GM21423 (cell line): ENCODE data around the gene ARHGAP26.

Experiments used
- ATAC-seq: cut with Tn5 transposase; IDR thresholded peaks from one replicate; pipeline ENCODE4 v1.9.1; 2021; ENCODE audit warnings: mild to moderate bottlenecking, moderate library complexity; ENCODE audit not compliant: unreplicated experiment

The ARHGAP26 gene

GRCh38 chr5:142870532-142871362 lies 100.6 kb downstream of the ARHGAP26 start:
- ATAC-seq, result no peak

- ATAC-seq, result no peak
Observed at GRCh38 chr5:142871363-142872193, 101.4 kb downstream of the ARHGAP26 start.

GRCh38 chr5:142872217-142872616 lies 102.0 kb downstream of the ARHGAP26 start:
- no peak for ATAC-seq

- no peak for ATAC-seq
Observed at GRCh38 chr5:142872795-142873194, 102.6 kb downstream of the ARHGAP26 start.

GRCh38 chr5:142873831-142874230 lies 103.7 kb downstream of the ARHGAP26 start:
- no peak for ATAC-seq

- no peak for ATAC-seq
Observed at GRCh38 chr5:142874540-142874939, 104.4 kb downstream of the ARHGAP26 start.

GRCh38 chr5:142875936-142876335 lies 105.8 kb downstream of the ARHGAP26 start:
- no peak for ATAC-seq

GRCh38 chr5:142876817-142877216 lies 106.6 kb downstream of the ARHGAP26 start:
- ATAC-seq, result no peak

GRCh38 chr5:142878111-142878510 lies 107.9 kb downstream of the ARHGAP26 start:
- no peak for ATAC-seq

GRCh38 chr5:142878638-142879037 lies 108.5 kb downstream of the ARHGAP26 start:
- no peak for ATAC-seq

GRCh38 chr5:142881076-142881783 lies 111.1 kb downstream of the ARHGAP26 start:
- no peak for ATAC-seq

- ATAC-seq, result no peak
Observed at GRCh38 chr5:142881784-142882126, 111.6 kb downstream of the ARHGAP26 start.

- no peak for ATAC-seq
Observed at GRCh38 chr5:142883025-142883424, 112.8 kb downstream of the ARHGAP26 start.

GRCh38 chr5:142883438-142883837 lies 113.3 kb downstream of the ARHGAP26 start:
- no peak for ATAC-seq

- no peak for ATAC-seq
Observed at GRCh38 chr5:142884029-142884428, 113.9 kb downstream of the ARHGAP26 start.

GRCh38 chr5:142886211-142886610 lies 116.0 kb downstream of the ARHGAP26 start:
- no peak for ATAC-seq

GRCh38 chr5:142886956-142887355 lies 116.8 kb downstream of the ARHGAP26 start:
- no peak for ATAC-seq

- no peak for ATAC-seq
Observed at GRCh38 chr5:142888469-142889085, 118.4 kb downstream of the ARHGAP26 start.

- no peak for ATAC-seq
Observed at GRCh38 chr5:142892021-142892420, 121.8 kb downstream of the ARHGAP26 start.

- ATAC-seq, result no peak
Observed at GRCh38 chr5:142894315-142894714, 124.1 kb downstream of the ARHGAP26 start.

GRCh38 chr5:142894749-142895148 lies 124.6 kb downstream of the ARHGAP26 start:
- ATAC-seq, result no peak
